ENCODE results near the gene KCNH5. TPM values are rescaled to one million over a fixed set of nuclear protein-coding genes. Genes with fewer than 3 reads are reported as not detected.

The KCNH5 gene
- total RNA-seq, 1 experiment from 2014 or later = 1.4 TPM

- no peak overlapping the region for H3K27ac ChIP-seq
Measured at GRCh38 chr14:63026491-63026890, 18.8 kb downstream of the KCNH5 start.

GRCh38 chr14:63014621-63015020 is 30.6 kb downstream of the KCNH5 start:
- Histone ChIP-seq H3K79me2 (ENCODE audit: low read depth) (no peaks in the 10 kb centered on the region), H3K4me3 (no peak overlapping the region), H3K27me3 (ENCODE audit: insufficient read depth, low read depth) (no peaks in the 10 kb centered on the region), H3K4me2 (no peak overlapping the region), H3K9me3 (ENCODE audit: insufficient read depth, low read depth) (0 out of 2 replicates have a peak, but pooled peaks cover 2% of the 10 kb centered on the region), H2AFZ (no peak overlapping the region), H3K4me1 (replicated peaks; ENCODE audit: insufficient read depth) (no peaks in the 10 kb centered on the region), H3F3A (ENCODE audit: insufficient read depth, low read depth) (no peaks in the 10 kb centered on the region), H3K9me2 (ENCODE audit: insufficient read depth) (no peaks in the 10 kb centered on the region), H3K36me3 (ENCODE audit: low read depth) (no peaks in the 10 kb centered on the region), H4K20me1 (ENCODE audit: insufficient read depth) (no peaks in the 10 kb centered on the region), H3K27ac (no peak overlapping the region)
- BruUV-seq (replicated peaks) = no TSS peak
- ChIA-PET CTCF (no interaction called here), POLR2A (ENCODE audit: unreplicated experiment) (no interaction called here)
- TF ChIP-seq CTCF (conservative IDR thresholded peaks at IDR 0.05) (no peak), EZH2 (IDR thresholded peaks at IDR 0.05; ENCODE audit: low read depth) (no peak)
- DNase-seq = no peak
- intact Hi-C loops (cut with micrococcal nuclease; ENCODE audit: unreplicated experiment) = no loop called here

More at GRCh38 chr14:63026491-63026890, 18.8 kb downstream of the KCNH5 start:
- ChIA-PET CTCF (no interaction called here), POLR2A (ENCODE audit: unreplicated experiment) (no interaction called here)
- no peaks in the 10 kb centered on the region; the same call in 1 of the 2 replicates for H3K9me3 ChIP-seq (ENCODE audit: insufficient read depth, low read depth)
- intact Hi-C loops (cut with micrococcal nuclease; ENCODE audit: unreplicated experiment) = no loop called here
- no TSS peak for BruUV-seq (replicated peaks)
- no peak for TF ChIP-seq CTCF (conservative IDR thresholded peaks at IDR 0.05)
- no peak for TF ChIP-seq EZH2 (IDR thresholded peaks at IDR 0.05; ENCODE audit: low read depth)
- H4K20me1 ChIP-seq (ENCODE audit: insufficient read depth) = no peaks in the 10 kb centered on the region; the same call in 1 of the 2 replicates
- H2AFZ ChIP-seq = no peak overlapping the region
- DNase-seq = no peak
- H3K4me3 ChIP-seq = no peak overlapping the region
- H3K36me3 ChIP-seq (ENCODE audit: low read depth) = no peaks in the 10 kb centered on the region
- no peaks in the 10 kb centered on the region for H3F3A ChIP-seq (ENCODE audit: insufficient read depth, low read depth)
- H3K4me1 ChIP-seq (replicated peaks; ENCODE audit: insufficient read depth) = no peaks in the 10 kb centered on the region
- H3K9me2 ChIP-seq (ENCODE audit: insufficient read depth) = no peaks in the 10 kb centered on the region; the same call in 1 of the 2 replicates
- no peaks in the 10 kb centered on the region for H3K79me2 ChIP-seq (ENCODE audit: low read depth)
- no peak overlapping the region for H3K4me2 ChIP-seq
- no peaks in the 10 kb centered on the region for H3K27me3 ChIP-seq (ENCODE audit: insufficient read depth, low read depth)

- POLR2A ChIA-PET (ENCODE audit: unreplicated experiment) = no interaction called here
- H4K20me1 ChIP-seq (ENCODE audit: insufficient read depth) = 0 out of 2 replicates have a peak, but pooled peaks cover 5% of the 10 kb centered on the region
- CTCF ChIA-PET = no interaction called here
Measured at GRCh38 chr14:63012171-63012570, 33.1 kb downstream of the KCNH5 start.

More at GRCh38 chr14:63012171-63012570, 33.1 kb downstream of the KCNH5 start:
- TF ChIP-seq EZH2 (IDR thresholded peaks at IDR 0.05; ENCODE audit: low read depth) (no peak), CTCF (conservative IDR thresholded peaks at IDR 0.05) (no peak)
- Histone ChIP-seq H2AFZ (no peak overlapping the region), H3K9me2 (ENCODE audit: insufficient read depth) (no peaks in the 10 kb centered on the region), H3K36me3 (ENCODE audit: low read depth) (no peaks in the 10 kb centered on the region), H3K79me2 (ENCODE audit: low read depth) (no peaks in the 10 kb centered on the region), H3K9me3 (ENCODE audit: insufficient read depth, low read depth) (0 out of 2 replicates have a peak, but pooled peaks cover 2% of the 10 kb centered on the region), H3K27me3 (ENCODE audit: insufficient read depth, low read depth) (no peaks in the 10 kb centered on the region), H3K4me2 (no peak overlapping the region), H3K27ac (no peak overlapping the region), H3K4me3 (no peak overlapping the region), H3K4me1 (replicated peaks; ENCODE audit: insufficient read depth) (no peaks in the 10 kb centered on the region), H3F3A (ENCODE audit: insufficient read depth, low read depth) (no peaks in the 10 kb centered on the region)
- BruUV-seq (replicated peaks) = no TSS peak
- intact Hi-C loops (cut with micrococcal nuclease; ENCODE audit: unreplicated experiment) = no loop called here
- no peak for DNase-seq
